GM19395 (cell line): ENCODE data around the gene GSTCD.
"Not testable (repeated sequence)": the region's sequence is repeated elsewhere in the genome, so short reads cannot be mapped to it uniquely, and the experiment has no call there.

Source experiments
- ATAC-seq: cut with Tn5 transposase; IDR thresholded peaks from one replicate; pipeline ENCODE4 v1.9.1; 2021; ENCODE audit warnings: mild to moderate bottlenecking, moderate library complexity; ENCODE audit not compliant: unreplicated experiment

Gene GSTCD

GRCh38 chr4:105797225-105797624 lies 88.6 kb downstream of the GSTCD start:
- no peak for ATAC-seq

- ATAC-seq, result no peak
Observed at GRCh38 chr4:105805501-105806120, 97.0 kb downstream of the GSTCD start.

GRCh38 chr4:105807496-105807895 lies 98.9 kb downstream of the GSTCD start:
- no peak for ATAC-seq

GRCh38 chr4:105808030-105808749 lies 99.6 kb downstream of the GSTCD start:
- ATAC-seq, result no peak

GRCh38 chr4:105808750-105809041 lies 100.1 kb downstream of the GSTCD start:
- no peak for ATAC-seq

GRCh38 chr4:105815701-105816100 lies 107.1 kb downstream of the GSTCD start:
- no peak for ATAC-seq

- ATAC-seq, result no peak
Observed at GRCh38 chr4:105822061-105822460, 113.5 kb downstream of the GSTCD start.

- no peak for ATAC-seq
Observed at GRCh38 chr4:105828074-105828473, 119.5 kb downstream of the GSTCD start.

- ATAC-seq, result no peak
Observed at GRCh38 chr4:105831189-105831588, 122.6 kb downstream of the GSTCD start.

GRCh38 chr4:105835177-105835576 lies 126.6 kb downstream of the GSTCD start:
- no peak for ATAC-seq

GRCh38 chr4:105836537-105836936 lies 128.0 kb downstream of the GSTCD start:
- no peak for ATAC-seq

- ATAC-seq, result no peak
Observed at GRCh38 chr4:105837037-105837436, 128.5 kb downstream of the GSTCD start.

- ATAC-seq, result no peak
Observed at GRCh38 chr4:105838082-105838481, 129.5 kb downstream of the GSTCD start.

- ATAC-seq, result no peak
Observed at GRCh38 chr4:105840426-105841174, 132.0 kb downstream of the GSTCD start.

- ATAC-seq, result no peak
Observed at GRCh38 chr4:105843941-105844340, 135.4 kb downstream of the GSTCD start.

GRCh38 chr4:105845559-105845958 lies 137.0 kb downstream of the GSTCD start:
- ATAC-seq, result no peak

GRCh38 chr4:105848359-105848758 lies 139.8 kb downstream of the GSTCD start:
- ATAC-seq, result not testable (repeated sequence)

- ATAC-seq, result no peak
Observed at GRCh38 chr4:105851196-105851595, 142.6 kb downstream of the GSTCD start.

- ATAC-seq, result not testable (repeated sequence)
Observed at GRCh38 chr4:105852230-105852629, 143.6 kb downstream of the GSTCD start.

GRCh38 chr4:105858466-105859040 lies 150.0 kb downstream of the GSTCD start:
- ATAC-seq, result no peak

GRCh38 chr4:105859233-105859632 lies 150.6 kb downstream of the GSTCD start:
- ATAC-seq, result no peak

- no peak for ATAC-seq
Observed at GRCh38 chr4:105870963-105871362, 162.4 kb downstream of the GSTCD start.
